GM18870 (cell line): Measurements from ENCODE around the gene LILRB4.
"Not testable (repeated sequence)": the region's sequence is repeated elsewhere in the genome, so short reads cannot be mapped to it uniquely, and the experiment has no call there.

Source experiments
- ATAC-seq: cut with Tn5 transposase; IDR thresholded peaks from one replicate; pipeline ENCODE4 v1.9.1; 2021; ENCODE audit warnings: moderate library complexity; ENCODE audit not compliant: unreplicated experiment

The LILRB4 gene

GRCh38 chr19:54662730-54663129 lies at the start of gene LILRB4:
Gene LILRB4 (plus strand): TSS chr19:54662985. CDS start chr19:54663034, 49 bp downstream.
- no peak for ATAC-seq

GRCh38 chr19:54614726-54615125 lies 48.1 kb upstream of the LILRB4 start:
- no peak for ATAC-seq

- no peak for ATAC-seq
These were observed 46.7 kb upstream of the LILRB4 start for GRCh38 chr19:54616057-54616456.

GRCh38 chr19:54616821-54617560 lies 45.8 kb upstream of the LILRB4 start:
- ATAC-seq = peak; percentile 63

- no peak for ATAC-seq
These were observed 42.3 kb upstream of the LILRB4 start for GRCh38 chr19:54620464-54620863.

- ATAC-seq = no peak
These were observed 40.4 kb upstream of the LILRB4 start for GRCh38 chr19:54622431-54622830.

- ATAC-seq = not testable (repeated sequence)
These were observed 38.6 kb upstream of the LILRB4 start for GRCh38 chr19:54624234-54624633.

- ATAC-seq = not testable (repeated sequence)
These were observed 37.7 kb upstream of the LILRB4 start for GRCh38 chr19:54624934-54625730.

GRCh38 chr19:54626757-54627156 lies 36.0 kb upstream of the LILRB4 start:
- no peak for ATAC-seq

GRCh38 chr19:54627912-54628311 lies 34.9 kb upstream of the LILRB4 start:
- not testable (repeated sequence) for ATAC-seq

- not testable (repeated sequence) for ATAC-seq
These were observed 32.5 kb upstream of the LILRB4 start, which contains the start of gene LILRB1 for GRCh38 chr19:54630262-54630661. Gene LILRB1 (plus strand): TSS chr19:54630484. CDS start chr19:54631074, 590 bp downstream.

- no peak for ATAC-seq
These were observed 32.0 kb upstream of the LILRB4 start for GRCh38 chr19:54630782-54631181.

GRCh38 chr19:54631489-54632337 lies 31.1 kb upstream of the LILRB4 start:
- not testable (repeated sequence) for ATAC-seq

- ATAC-seq = not testable (repeated sequence)
These were observed 30.3 kb upstream of the LILRB4 start for GRCh38 chr19:54632517-54632916.

GRCh38 chr19:54633401-54633800 lies 29.4 kb upstream of the LILRB4 start:
- ATAC-seq = no peak

GRCh38 chr19:54636081-54636480 lies 26.7 kb upstream of the LILRB4 start:
- not testable (repeated sequence) for ATAC-seq

GRCh38 chr19:54638683-54639082 lies 24.1 kb upstream of the LILRB4 start:
- ATAC-seq = no peak

GRCh38 chr19:54642953-54643352 lies 19.8 kb upstream of the LILRB4 start:
- not testable (repeated sequence) for ATAC-seq

GRCh38 chr19:54643583-54643982 lies 19.2 kb upstream of the LILRB4 start:
- ATAC-seq = not testable (repeated sequence)

- no peak for ATAC-seq
These were observed 18.7 kb upstream of the LILRB4 start for GRCh38 chr19:54644056-54644455.

GRCh38 chr19:54646331-54646841 lies 16.4 kb upstream of the LILRB4 start:
- no peak for ATAC-seq
